Stimulated activated CD4-positive, alpha-beta T cell treated with anti-CD3 and anti-CD28 coated beads, Interleukin-1b, Interleukin-23, amount 100 ng/mL, for 1 hour (primary cell): ENCODE results near the gene SH3GL2.

Experiments
- DNase-seq, 2 donors: peaks; one replicate each; pipeline ENCODE4 v3.0.0-alpha.2; 2020; ENCODE audit warnings: low read depth in 2 of 2

SH3GL2 gene

DNA sequence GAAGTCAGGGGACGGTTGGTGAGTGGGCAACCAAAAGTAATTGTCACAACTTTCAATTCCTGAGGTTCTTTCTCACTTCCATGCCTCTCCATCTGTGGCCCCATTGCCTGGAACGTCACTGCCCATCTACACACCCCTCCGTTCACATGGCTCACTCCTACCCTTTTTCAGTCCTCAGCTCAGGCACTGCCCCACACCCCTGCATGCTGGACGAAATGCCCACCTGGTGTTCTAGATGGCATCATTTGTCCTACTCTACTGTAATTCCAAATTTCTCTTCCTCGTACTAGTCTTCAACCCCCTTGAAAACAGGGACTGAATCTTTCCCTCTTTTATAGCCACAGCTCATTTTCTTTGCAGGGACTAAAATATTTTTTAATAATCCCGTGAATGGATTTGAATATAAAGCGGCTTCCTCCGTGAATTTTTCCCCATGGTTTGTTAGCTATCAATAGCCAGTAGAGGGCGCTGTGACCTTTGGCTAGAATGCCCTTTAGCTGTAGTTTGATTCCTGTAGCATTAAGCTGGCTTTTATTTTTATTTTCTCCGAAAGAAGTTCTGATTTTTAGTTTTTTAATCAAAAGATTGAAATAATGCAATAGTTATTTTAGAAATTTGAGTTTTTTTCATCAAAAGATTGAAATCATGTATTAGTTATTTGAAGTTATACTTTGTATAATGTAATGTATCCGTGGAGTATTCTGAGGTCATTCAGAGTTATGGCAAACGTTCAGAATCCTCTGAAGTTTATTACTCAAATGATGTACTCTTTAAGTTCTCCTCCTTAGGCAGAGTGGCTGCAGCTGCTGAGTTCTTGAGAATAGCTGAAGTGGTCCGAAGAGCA is 232.1 kb downstream of the SH3GL2 start:
- DNase-seq, result no peak

DNA sequence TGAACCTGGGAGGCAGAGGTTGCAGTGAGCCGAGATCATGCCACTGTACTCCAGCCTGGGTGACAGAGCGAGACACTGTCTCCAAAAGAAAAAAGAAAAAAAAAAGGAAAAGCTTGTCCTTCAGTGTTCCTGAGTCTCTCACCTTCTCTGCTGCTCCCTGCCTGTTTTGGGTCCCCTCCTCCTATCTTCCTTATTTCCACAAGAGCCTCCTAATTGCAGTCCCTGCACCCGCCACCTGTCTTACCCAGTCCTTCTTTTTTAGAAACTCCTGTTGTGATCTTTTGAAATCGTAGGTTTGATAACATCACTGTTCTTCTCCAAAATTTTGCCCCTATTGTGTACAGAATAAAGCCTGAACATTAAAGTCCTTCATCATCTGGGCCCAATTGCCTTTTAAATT is 234.9 kb downstream of the SH3GL2 start:
- DNase-seq, result no peak

- no peak for DNase-seq
Measured at GRCh38 chr9:17816431-17817027, 237.7 kb downstream of the SH3GL2 start.

- no peak for DNase-seq
Measured at GRCh38 chr9:17824191-17824590, 245.3 kb downstream of the SH3GL2 start.

DNA sequence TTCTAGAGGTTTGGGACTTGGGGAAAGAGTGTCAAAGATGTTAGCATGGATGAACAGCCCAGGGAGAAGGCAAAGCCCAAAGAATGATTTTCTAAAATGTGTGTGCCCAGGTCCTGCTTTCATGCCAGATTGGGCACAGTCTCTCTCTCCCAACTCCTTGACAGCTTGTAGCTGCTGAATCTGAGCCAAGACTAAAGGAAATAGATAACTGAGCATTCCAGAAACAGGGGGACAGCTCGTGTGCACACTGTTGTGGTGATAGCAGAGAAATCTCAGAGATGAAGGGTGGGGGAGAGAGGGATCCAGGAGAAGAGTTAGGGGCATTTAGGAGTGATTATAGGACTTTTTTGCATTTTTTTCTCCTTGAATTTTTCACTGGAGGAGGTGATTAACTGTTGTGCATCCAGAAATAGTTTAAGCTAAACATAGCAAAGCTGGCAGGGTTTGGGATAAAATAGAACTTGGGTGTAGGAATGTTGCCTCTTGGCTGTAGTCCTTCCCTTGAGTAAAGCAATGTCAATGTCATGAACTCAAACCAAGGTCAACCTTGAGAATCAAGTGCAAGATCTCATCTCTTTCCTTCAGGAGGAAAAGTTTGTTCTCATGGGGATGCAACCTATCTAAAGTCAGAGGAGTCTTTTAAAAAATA is 245.9 kb downstream of the SH3GL2 start:
- DNase-seq, result no peak

- DNase-seq, result no peak
Measured at GRCh38 chr9:17825265-17825659, 246.4 kb downstream of the SH3GL2 start.

DNA sequence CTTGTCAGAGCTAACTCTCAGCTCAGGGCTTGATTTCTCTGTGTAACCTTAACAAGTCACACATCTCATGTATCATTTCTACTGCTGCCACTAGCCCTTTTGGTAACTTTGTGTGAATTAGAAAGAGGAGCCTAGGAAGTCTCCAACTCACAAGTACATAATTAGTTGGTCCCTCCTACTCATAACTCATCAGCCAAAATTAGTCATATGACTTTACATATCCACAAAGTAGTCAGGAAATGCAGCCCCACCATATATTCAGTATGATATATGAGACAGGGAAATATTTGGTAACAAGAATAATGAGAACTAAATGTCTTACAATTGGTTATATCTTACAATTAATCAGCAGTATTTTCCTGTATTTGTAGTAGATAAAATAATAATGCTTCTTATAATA is 250.2 kb downstream of the SH3GL2 start:
- no peak for DNase-seq

- no peak for DNase-seq
Measured at GRCh38 chr9:17829812-17830385, 251.0 kb downstream of the SH3GL2 start.

DNA sequence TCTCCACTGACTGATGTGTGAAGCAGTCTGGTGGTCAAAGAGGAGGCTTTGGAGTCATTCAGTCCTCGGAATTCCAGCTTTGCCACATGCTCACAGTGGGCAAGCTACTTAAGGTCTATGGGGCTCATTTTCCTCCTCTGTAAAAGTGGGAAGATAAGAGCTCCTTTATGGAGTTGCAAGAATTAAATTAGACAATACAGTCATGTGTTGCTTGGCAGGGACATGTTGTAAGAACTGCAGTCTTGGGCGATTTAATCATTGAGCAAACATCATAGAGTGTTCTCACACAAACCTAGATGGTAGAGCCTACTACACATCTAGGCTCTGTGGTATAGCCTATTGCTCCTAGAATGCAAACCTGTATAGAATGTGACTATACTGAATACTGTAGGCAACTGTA is 253.9 kb downstream of the SH3GL2 start:
- DNase-seq, result no peak

DNA sequence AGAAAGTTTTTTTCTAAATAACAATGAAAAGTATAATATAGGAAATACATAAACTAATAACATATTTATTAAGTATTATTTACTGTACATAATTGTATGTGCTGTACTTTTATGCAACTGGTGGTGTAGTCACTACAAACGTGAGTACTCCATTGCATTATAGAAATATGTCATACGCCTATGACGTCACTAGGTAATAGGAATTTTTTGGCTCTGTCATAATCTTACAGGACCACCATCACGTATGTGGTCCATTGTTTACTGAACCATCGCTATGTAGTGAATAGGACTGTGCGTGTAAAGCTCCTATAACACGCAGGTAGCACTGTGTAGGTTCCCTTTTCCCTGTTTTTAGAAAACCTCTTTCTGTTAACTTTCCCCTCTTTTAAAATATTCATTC is 255.0 kb downstream of the SH3GL2 start:
- no peak for DNase-seq

DNA sequence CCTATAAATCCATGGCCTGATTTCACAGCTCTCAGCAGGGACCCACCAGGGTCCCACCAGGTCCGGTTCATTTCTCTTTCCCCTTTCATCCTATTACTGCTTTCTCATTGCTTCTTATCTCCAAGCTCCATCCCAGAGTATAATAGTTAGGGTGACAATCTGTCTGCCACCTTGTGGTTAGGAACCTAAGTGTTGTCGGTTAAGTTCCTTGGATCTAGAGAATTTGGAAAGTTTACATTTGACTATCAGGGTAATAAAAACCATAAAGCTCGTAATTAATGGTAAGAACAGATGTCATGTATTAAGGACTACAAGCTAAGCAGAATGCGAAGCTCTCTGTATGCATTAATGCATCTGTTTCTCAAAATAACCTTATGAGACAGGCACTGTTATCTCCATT is 259.1 kb downstream of the SH3GL2 start:
- DNase-seq, result no peak

DNA sequence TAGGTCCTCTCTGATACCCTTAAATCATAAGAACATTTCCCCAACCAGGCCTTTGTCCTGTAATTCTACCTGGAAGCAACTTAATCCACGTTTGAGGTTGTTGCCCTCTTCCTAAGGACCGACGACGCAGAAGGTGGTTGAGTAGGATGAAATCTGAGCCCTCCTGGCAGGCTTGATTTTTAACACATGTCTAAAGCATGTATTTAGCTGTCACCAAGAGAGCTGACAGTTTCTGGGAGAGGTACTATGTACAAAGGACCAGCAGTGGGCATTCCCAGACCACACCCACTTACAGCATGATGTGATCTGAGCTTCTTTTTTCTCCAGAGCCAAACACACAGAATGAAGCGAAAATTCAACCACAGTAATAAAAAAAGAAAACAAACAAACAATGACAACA is 260.9 kb downstream of the SH3GL2 start:
- no peak for DNase-seq

GRCh38 chr9:17843236-17843635 is 264.4 kb downstream of the SH3GL2 start:
- DNase-seq, result no peak
